Upper lobe of left lung (tissue), 6 donors: ENCODE results near the gene NUTM2F. TPM values are rescaled to one million over a fixed set of nuclear protein-coding genes. Genes with fewer than 3 reads are reported as not detected.

Source experiments
- ATAC-seq, 2 donors: fragments of 200-7000 bp; cut with Tn5 transposase; one replicate each; pipeline ENCODE4 v1.9.1; 2022; ENCODE audit warnings: mild to moderate bottlenecking in 2 of 2, moderate library complexity in 2 of 2; ENCODE audit not compliant: low FRiP score in 2 of 2
- DNase-seq, 2 donors: peaks; one replicate each; pipeline ENCODE4 v3.0.0-alpha.2; 2019 to 2020
- H3K27ac ChIP-seq, 4 donors: fragments of 200-600 bp; sonication (generic); one replicate each; pipeline ENCODE4 v1.5.1; 2016 to 2019
- H3K27me3 ChIP-seq, 4 donors: fragments of 200-600 bp; sonication (generic); one replicate each; pipeline ENCODE4 v1.5.1; 2017 to 2019
- H3K36me3 ChIP-seq, 4 donors: fragments of 200-600 bp; sonication (generic); one replicate each; pipeline ENCODE4 v1.5.1; 2016 to 2019
- H3K4me1 ChIP-seq, 4 donors: fragments of 200-600 bp; sonication (generic); one replicate each; pipeline ENCODE4 v1.5.1; 2018 to 2019
- H3K4me3 ChIP-seq, 4 donors: fragments of 200-600 bp; sonication (generic); one replicate each; pipeline ENCODE4 v1.5.1; 2017 to 2019; ENCODE audit warnings: mild to moderate bottlenecking in 2 of 4, moderate library complexity in 1 of 4
- H3K9me3 ChIP-seq, 4 donors: fragments of 200-600 bp; sonication (generic); one replicate each; pipeline ENCODE4 v1.5.1; 2018 to 2019
- EP300 ChIP-seq, 4 donors: sonication (generic); formaldehyde crosslinking; IDR thresholded peaks; one replicate each; pipeline ENCODE4 v1.5.1; 2017; ENCODE audit warnings: antibody characterized with exemption in 4 of 4, control low read depth in 2 of 4
- POLR2A ChIP-seq, 4 donors: fragments of 450-650 bp; IDR thresholded peaks; one replicate each; pipeline ENCODE4 v1.5.1; 2016 to 2017; ENCODE audit warnings: antibody characterized with exemption in 4 of 4, mild to moderate bottlenecking in 2 of 4
- POLR2AphosphoS5 ChIP-seq, 2 donors: sonication (generic); formaldehyde crosslinking; IDR thresholded peaks; one replicate each; pipeline ENCODE4 v1.5.1; 2017; ENCODE audit warnings: antibody characterized with exemption in 2 of 2
- WGBS, 2 donors: methylation state at CpG; one replicate each; pipeline ENCODE4 v1.1.5; 2017 to 2018; 5-methylcytosine and 5-hydroxymethylcytosine counted together
- total RNA-seq, 6 donors: library from RNA; depleted of rRNA in 4 of 6; stranded (reverse); fragments of >200 nt in 4 of 6; gene quantifications; one replicate each; pipeline versions ENCODE4 v1.1.0 to v1.2.1, GENCODE V29; 2016 to 2021
- TF ChIP-seq, protein P1 (sequence below), 6 experiments: fragments of 450-650 bp in 4 of 6; fragments of 200-600 bp in 2 of 6; sonication (generic) in 2 of 6; IDR thresholded peaks; one replicate each; pipeline ENCODE4 v1.5.1; 2016 to 2019; ENCODE audit warnings: antibody characterized with exemption in 6 of 6
- donor health status: DM: no; HTN: no; CAD: no; lungs with moderate emphysema.
- donor health status: DM: no; HTN: yes; CAD: no; lungs with severe emphysema.

Gene NUTM2F
- total RNA-seq, 6 donors from 2014 or later = not detected

DNA sequence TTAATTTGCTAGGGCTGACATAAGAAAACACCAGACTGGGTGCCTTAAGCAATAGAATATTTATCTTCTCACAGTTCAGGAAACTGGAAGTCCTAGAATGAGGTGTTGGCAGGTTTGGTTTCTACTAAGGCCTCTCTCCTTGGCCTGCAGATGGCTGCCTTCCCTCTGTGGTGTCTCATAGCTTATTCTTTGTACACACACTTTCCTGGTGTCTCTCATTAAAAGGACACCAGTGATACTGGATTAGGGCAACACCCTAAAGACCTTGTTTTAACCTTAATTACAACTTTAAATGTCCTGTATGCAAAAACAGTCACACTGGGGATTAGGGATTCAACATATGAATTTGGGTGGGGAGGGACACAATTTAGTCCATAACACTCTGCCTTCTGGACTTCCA lies 25.1 kb downstream of the NUTM2F start:
- Histone ChIP-seq H3K27me3 (no peaks in the 10 kb centered on the region), H3K9me3 (no peaks in the 10 kb centered on the region), H3K36me3 (peaks cover 0 to 5% (median 2%) of the 10 kb centered on the region in 4 donors), H3K4me1 (no peaks in the 10 kb centered on the region), H3K4me3 (no peak overlapping the region), H3K27ac (no peak overlapping the region)
- no peak for ATAC-seq
- DNase-seq = no peak
- TF ChIP-seq EP300 (IDR thresholded peaks at IDR 0.05) (no peak), POLR2AphosphoS5 (IDR thresholded peaks at IDR 0.05) (no peak), POLR2A (IDR thresholded peaks at IDR 0.05) (no peak)
- TF ChIP-seq, protein P1, sequence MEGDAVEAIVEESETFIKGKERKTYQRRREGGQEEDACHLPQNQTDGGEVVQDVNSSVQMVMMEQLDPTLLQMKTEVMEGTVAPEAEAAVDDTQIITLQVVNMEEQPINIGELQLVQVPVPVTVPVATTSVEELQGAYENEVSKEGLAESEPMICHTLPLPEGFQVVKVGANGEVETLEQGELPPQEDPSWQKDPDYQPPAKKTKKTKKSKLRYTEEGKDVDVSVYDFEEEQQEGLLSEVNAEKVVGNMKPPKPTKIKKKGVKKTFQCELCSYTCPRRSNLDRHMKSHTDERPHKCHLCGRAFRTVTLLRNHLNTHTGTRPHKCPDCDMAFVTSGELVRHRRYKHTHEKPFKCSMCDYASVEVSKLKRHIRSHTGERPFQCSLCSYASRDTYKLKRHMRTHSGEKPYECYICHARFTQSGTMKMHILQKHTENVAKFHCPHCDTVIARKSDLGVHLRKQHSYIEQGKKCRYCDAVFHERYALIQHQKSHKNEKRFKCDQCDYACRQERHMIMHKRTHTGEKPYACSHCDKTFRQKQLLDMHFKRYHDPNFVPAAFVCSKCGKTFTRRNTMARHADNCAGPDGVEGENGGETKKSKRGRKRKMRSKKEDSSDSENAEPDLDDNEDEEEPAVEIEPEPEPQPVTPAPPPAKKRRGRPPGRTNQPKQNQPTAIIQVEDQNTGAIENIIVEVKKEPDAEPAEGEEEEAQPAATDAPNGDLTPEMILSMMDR (IDR thresholded peaks at IDR 0.05) = no peak

DNA sequence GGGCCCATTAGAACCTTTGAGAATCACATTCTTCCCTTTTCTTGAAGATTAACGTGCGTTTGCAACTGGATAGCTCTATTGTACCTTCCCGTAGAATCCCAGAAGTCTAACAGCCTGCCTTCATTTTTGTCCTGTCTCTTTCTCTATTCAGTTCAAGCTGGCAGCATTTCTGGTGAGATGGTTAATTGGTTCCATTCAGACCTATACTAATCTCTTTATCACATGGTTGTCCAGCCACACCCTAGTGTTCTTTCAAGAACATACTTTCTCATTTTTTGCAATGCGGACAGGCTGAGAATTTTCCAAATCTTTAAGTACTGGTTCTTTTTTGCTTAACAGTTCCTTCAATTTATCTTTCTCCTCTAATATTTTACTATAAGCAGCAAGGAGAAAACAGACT lies 26.0 kb downstream of the NUTM2F start:
- no peak for TF ChIP-seq POLR2A (IDR thresholded peaks at IDR 0.05)
- TF ChIP-seq EP300 (IDR thresholded peaks at IDR 0.05) = no peak
- TF ChIP-seq, protein P1 (IDR thresholded peaks at IDR 0.05) = no peak
- TF ChIP-seq POLR2AphosphoS5 (IDR thresholded peaks at IDR 0.05) = no peak
- 94 to 95% methylated on average over 4 of the region's 4 CpGs for WGBS, 2 donors
- no peak for ATAC-seq

DNA sequence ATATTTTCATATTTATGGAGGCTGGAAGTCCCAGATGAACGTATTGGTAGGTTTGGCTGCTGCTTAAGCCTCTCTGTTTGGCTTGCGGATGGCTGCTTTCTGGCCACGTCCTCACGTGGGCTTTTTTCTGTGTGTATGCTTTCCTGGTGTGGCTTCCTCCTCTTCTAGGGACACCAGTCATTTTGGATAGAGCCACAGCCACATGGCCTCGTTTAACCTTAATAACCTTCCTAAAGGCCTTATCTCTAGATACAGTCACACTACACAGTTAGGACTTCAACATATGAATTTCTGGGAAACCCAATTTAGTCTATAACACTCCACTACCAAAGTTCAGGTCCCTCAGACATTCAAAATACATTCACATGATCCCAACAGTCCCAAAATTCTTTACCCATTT lies 26.9 kb downstream of the NUTM2F start:
- TF ChIP-seq POLR2A (IDR thresholded peaks at IDR 0.05) (no peak), EP300 (IDR thresholded peaks at IDR 0.05) (no peak), POLR2AphosphoS5 (IDR thresholded peaks at IDR 0.05) (no peak)
- TF ChIP-seq, protein P1 (IDR thresholded peaks at IDR 0.05) = no peak
- no peak for ATAC-seq
- 91 to 93% methylated on average over 5 of the region's 5 CpGs for WGBS, 2 donors
- Histone ChIP-seq H3K4me1 (no peaks in the 10 kb centered on the region), H3K27ac (no peak overlapping the region), H3K27me3 (no peaks in the 10 kb centered on the region), H3K4me3 (no peak overlapping the region), H3K9me3 (no peaks in the 10 kb centered on the region), H3K36me3 (peaks cover 0 to 5% (median 2%) of the 10 kb centered on the region in 4 donors)
- no peak for DNase-seq

More for the DNA sequence above, 26.0 kb downstream of the NUTM2F start:
- H3K4me1 ChIP-seq = no peaks in the 10 kb centered on the region
- no peak for DNase-seq
- H3K4me3 ChIP-seq = no peak overlapping the region
- H3K9me3 ChIP-seq = no peaks in the 10 kb centered on the region
- H3K27ac ChIP-seq = no peak overlapping the region
- H3K36me3 ChIP-seq = peaks cover 0 to 5% (median 2%) of the 10 kb centered on the region in 4 donors
- no peaks in the 10 kb centered on the region for H3K27me3 ChIP-seq

DNA sequence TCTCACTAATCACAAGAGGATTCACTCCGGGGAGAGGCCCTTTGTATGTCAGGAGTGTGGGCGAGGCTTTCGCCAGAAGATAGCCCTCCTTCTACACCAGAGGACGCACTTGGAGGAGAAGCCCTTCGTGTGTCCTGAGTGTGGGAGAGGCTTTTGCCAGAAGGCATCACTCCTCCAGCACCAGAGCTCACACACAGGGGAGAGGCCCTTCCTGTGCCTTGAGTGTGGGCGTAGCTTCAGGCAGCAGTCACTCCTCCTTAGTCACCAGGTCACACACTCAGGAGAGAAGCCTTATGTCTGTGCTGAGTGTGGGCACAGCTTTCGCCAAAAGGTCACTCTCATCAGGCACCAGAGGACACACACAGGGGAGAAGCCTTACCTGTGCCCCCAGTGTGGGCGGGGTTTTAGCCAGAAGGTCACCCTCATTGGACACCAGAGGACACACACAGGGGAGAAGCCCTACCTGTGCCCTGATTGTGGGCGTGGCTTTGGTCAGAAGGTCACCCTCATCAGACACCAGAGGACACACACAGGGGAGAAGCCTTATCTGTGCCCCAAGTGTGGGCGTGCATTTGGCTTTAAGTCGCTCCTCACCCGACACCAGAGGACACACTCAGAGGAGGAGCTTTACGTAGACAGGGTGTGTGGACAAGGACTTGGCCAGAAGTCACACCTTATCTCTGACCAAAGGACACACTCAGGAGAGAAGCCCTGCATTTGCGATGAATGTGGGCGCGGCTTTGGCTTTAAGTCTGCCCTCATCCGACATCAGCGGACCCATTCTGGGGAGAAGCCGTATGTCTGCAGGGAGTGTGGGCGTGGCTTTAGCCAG lies 27.8 kb downstream of the NUTM2F start:
- TF ChIP-seq POLR2AphosphoS5 (IDR thresholded peaks at IDR 0.05) = no peak
- TF ChIP-seq, protein P1 (IDR thresholded peaks at IDR 0.05) = no peak
- no peak for TF ChIP-seq POLR2A (IDR thresholded peaks at IDR 0.05)
- no peak for TF ChIP-seq EP300 (IDR thresholded peaks at IDR 0.05)
- ATAC-seq = peak in 1 of 2 donors; percentile 52
- Histone ChIP-seq H3K27ac (no peak overlapping the region), H3K4me3 (no peak overlapping the region), H3K9me3 (no peaks in the 10 kb centered on the region), H3K4me1 (no peaks in the 10 kb centered on the region), H3K27me3 (no peaks in the 10 kb centered on the region), H3K36me3 (peaks cover 0 to 5% (median 2%) of the 10 kb centered on the region in 4 donors)
- no peak for DNase-seq
- WGBS, 2 donors = 94 to 98% methylated on average over 15 to 20 of the region's 20 CpGs
